Endothelial cell of umbilical vein (primary cell): ENCODE results near the gene IL10RB.

ENCODE experiments used
- EZH2 ChIP-seq: IDR thresholded peaks from 2 replicates; pipeline ENCODE4 v1.6.1; 2012; ENCODE audit warnings: borderline replicate concordance, low read depth, mild to moderate bottlenecking, moderate library complexity, low read length, inconsistent platforms; ENCODE audit not compliant: severe bottlenecking
- FOS ChIP-seq: IDR thresholded peaks from 2 replicates; pipeline ENCODE4 v1.6.1; 2011; ENCODE audit warnings: mild to moderate bottlenecking, low read length, moderate library complexity, borderline replicate concordance; ENCODE audit not compliant: insufficient read depth
- MYC ChIP-seq: IDR thresholded peaks from one replicate; pipeline ENCODE4 v1.6.1; 2011; ENCODE audit warnings: mild to moderate bottlenecking, low read depth, low read length
- POLR2A ChIP-seq: IDR thresholded peaks from 2 replicates; pipeline ENCODE4 v1.6.1; 2012; ENCODE audit warnings: low read depth, mild to moderate bottlenecking, control low read depth, low read length
- POLR2AphosphoS5 ChIP-seq: IDR thresholded peaks from 2 replicates; pipeline ENCODE4 v1.6.1; 2012; ENCODE audit warnings: low read depth, mild to moderate bottlenecking, control low read depth, low read length, moderate library complexity; ENCODE audit not compliant: insufficient read depth
- TF ChIP-seq, protein P1 (sequence below), 2 donors: IDR thresholded peaks; 1 replicate in 1 of 2; 2 replicates in 1 of 2; pipeline ENCODE4 v1.5.1; 2011; ENCODE audit warnings: low read length in 2 of 2, mild to moderate bottlenecking in 2 of 2, moderate library complexity in 2 of 2, control low read depth in 1 of 2, inconsistent platforms in 1 of 2, low read depth in 1 of 2; ENCODE audit not compliant: insufficient read depth in 1 of 2; ENCODE audit errors: extremely low read depth in 1 of 2
- TF ChIP-seq, protein P2 (sequence below): IDR thresholded peaks from 2 replicates; pipeline ENCODE4 v1.6.1; 2011; ENCODE audit not compliant: insufficient read depth, insufficient read length

DNA sequence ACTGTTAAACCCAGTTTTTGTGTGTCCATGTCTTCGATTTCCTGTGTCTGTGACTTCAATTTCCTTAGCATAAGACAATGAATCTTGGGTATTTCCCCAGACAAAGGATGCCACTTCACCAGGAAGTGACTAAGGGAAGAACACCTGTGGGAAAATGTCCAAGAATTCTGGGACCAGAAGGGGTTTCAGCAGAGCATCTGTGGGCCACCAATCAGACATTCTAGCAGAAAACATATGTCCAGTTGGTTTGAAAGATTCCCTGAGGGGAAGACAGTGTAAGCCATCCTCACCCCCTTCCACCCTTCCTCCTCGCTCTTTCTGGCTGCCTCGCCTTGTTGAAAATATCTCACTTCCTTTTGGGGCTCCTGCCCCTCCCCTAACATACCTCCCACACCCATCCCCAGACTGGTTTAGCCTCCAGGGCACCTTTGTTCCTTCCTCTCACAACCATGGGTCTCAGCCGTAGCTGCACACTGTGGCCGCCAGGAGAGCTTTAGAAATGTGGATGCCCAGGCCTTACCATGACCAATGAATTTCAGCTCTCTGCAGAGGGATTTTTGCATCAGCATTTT lies 33.1 kb downstream of the IL10RB start:
- TF ChIP-seq, protein P1, sequence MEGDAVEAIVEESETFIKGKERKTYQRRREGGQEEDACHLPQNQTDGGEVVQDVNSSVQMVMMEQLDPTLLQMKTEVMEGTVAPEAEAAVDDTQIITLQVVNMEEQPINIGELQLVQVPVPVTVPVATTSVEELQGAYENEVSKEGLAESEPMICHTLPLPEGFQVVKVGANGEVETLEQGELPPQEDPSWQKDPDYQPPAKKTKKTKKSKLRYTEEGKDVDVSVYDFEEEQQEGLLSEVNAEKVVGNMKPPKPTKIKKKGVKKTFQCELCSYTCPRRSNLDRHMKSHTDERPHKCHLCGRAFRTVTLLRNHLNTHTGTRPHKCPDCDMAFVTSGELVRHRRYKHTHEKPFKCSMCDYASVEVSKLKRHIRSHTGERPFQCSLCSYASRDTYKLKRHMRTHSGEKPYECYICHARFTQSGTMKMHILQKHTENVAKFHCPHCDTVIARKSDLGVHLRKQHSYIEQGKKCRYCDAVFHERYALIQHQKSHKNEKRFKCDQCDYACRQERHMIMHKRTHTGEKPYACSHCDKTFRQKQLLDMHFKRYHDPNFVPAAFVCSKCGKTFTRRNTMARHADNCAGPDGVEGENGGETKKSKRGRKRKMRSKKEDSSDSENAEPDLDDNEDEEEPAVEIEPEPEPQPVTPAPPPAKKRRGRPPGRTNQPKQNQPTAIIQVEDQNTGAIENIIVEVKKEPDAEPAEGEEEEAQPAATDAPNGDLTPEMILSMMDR (IDR thresholded peaks at IDR 0.05; ENCODE audit: extremely low read depth in 1 of 2, insufficient read depth in 1 of 2, low read depth in 1 of 2, low read length in 2 of 2) = no peak
- no peak for TF ChIP-seq MYC
- no peak for TF ChIP-seq POLR2AphosphoS5
- TF ChIP-seq POLR2A = no peak
- no peak for TF ChIP-seq EZH2
- TF ChIP-seq, protein P2, sequence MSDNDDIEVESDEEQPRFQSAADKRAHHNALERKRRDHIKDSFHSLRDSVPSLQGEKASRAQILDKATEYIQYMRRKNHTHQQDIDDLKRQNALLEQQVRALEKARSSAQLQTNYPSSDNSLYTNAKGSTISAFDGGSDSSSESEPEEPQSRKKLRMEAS = no peak
- no peak for TF ChIP-seq FOS
